RKO (cell line): Measurements from ENCODE around the gene LENG9.

Source experiments
- DNase-seq: peaks from one replicate; pipeline ENCODE4 v3.0.0-alpha.2; 2016; ENCODE audit warnings: low spot score

LENG9 gene

GRCh38 chr19:54421521-54421920 is 42.1 kb downstream of the LENG9 start:
- DNase-seq, result no peak

DNA sequence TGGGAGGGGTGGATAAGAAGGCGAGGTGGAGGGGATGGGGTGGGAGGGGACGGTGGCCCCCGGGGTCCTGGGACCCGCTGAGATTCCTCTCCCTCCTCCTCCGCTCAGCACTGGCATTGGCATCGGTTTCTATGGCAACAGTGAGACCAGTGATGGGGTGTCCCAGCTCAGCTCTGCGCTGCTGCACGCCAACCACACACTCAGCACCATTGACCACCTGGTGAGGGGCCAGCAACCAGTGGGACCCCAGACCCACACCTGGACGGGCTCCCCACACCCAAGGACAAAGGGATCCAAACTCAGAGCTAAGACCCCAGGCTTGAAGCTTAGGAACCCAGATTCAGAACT is 42.4 kb downstream of the LENG9 start:
- no peak for DNase-seq

DNA sequence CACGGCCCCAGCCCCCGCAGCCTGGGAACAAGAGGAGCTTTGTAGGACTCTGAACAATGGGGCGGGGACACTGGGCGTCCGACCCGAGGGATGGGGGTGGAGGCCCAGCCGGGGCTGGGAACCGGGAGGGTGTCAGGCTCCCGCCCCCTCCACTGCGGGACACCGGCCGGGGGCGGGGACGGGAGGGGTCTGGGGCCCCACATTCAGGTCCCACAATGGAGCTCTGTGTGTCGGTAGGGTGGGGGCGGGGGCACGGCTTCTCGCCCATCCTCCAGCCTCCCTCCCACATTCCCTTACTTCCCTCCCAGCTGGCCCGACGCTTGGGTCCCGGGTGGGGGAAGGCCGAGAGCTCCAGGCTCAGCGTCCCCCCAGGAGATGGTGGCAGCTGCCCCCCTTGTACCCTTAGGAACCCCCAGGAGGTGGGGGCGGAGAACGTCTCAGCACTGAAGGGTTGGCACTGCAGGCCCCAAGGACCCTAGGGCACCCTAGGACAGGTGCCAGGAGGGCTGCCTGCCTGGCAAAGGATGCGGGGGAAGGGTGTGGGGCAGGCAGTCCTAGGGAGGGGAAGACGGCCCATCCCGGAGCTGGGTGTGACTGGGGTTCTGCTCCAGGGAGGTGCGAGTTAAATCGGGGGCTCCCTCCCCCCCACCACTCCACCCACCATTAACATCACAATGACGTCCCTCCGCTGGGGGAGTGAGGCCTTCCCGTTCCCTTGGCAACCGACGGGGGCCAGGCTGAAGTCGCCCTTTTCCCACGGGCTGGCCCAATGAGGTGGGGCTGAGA is 43.0 kb downstream of the LENG9 start:
- DNase-seq, result no peak

- DNase-seq, result no peak
Measured at GRCh38 chr19:54420068-54420382, 43.6 kb downstream of the LENG9 start.

DNA sequence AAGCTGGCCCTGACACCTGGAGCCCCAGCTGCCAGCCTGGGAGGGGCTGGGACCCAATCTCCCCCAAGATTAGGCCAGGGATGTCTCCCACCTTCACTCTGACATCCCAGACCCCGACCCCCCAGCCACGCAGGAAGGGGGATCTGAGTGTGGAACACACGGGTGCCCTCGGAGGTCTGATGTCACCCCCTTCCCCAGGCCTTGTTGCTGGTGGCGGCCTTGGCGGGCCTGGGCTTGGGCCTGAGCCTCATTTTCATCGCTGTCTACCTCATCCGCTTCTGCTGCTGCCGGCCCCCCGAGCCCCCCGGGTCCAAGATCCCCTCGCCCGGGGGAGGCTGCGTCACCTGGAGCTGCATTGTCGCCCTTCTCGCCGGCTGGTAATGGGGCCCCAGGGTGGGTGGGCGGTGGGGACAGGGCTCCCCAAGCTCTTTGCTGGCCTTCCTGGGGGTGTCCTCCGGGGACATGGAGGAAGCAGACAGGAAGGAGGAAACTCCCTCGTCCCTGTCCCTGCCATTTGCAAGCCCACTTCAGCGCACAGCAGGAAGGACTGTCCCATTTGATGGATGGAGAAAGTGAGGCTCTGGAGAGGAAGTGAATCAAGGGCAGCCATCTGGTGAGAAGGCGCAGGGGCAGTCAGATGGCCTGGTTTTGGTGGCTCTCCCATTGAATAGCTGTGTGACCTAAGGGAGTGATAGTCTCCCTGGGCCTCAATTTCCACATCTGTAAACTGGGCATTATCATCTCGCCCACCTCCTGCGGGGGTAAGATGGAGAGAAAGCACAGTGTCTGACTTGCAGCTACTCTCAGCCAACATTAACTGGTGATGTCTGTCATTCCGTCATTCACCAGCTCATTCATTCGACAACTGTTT is 44.4 kb downstream of the LENG9 start:
- DNase-seq, result no peak

- no peak for DNase-seq
Measured at GRCh38 chr19:54418030-54418929, 45.3 kb downstream of the LENG9 start.

DNA sequence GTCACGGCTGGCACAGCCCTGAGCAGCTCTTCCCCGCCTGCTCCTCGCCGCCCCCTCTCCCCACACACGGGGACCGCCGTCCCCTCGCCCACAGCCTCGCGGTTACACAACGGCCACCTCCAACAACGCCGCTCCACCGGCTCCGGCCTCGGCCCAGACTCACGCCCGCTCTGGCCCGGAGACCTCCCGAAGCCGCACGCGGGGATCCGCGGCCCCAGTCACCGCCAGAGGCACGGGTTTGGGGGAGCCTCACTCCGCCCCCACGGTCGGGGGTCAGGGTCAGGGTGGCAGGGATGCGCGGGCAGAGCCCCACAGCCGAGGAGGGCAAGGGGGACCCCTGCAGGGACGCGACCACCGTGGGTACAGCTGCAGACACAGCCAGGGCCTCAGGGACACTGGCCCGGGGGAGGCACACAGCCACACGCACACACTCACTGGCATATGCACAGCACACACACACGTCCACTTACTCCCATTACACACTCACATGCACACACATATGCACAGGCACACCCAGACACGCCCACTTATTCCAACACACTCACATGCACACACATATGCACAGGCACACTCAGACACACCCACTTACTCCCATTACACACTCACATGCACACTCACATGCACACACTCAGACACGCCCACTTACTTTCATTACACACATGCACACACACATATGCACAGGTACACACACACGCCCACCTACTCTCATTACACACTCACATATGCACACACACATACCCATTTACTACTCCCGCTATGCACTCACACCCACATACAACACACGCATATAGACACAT is 46.7 kb downstream of the LENG9 start:
- DNase-seq, result no peak

DNA sequence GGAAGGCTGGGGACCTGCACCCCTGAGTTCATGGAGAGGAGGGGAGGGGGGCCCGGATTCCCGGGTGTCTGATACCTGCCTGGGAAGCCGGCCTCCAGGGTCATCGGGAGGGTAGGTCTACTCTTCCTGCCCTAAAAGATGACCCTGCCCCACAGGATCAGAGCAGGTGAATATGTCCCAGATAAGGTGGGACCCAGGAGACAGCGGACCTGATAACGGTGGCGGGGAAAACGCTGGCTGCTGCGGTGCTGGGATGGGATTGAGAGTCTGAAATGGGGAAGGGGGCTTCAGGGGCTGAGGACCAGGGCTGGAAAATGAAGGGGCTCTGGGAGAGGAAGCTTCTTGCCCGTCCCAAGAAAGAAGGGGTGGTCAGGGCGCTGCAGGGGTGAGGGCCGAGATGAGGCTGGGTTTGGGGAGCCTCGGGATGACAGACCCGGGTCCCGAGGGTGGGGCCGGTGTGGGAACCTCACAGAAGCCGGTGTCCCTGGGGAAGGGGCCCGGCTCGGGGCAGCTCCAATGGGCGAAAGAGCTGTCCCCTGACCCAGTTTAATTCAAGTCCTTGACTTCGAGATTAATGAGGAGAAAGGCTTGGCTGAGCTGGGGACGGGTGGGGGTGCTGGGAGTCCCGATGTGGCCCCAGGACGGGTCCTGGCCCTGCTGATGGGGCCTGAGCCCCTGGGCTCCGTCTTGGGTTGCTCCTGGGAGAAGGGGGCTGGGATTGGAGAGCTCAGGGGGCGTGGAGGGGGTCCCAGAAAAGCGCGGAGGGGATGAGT is 47.5 kb downstream of the LENG9 start:
- DNase-seq, result no peak

DNA sequence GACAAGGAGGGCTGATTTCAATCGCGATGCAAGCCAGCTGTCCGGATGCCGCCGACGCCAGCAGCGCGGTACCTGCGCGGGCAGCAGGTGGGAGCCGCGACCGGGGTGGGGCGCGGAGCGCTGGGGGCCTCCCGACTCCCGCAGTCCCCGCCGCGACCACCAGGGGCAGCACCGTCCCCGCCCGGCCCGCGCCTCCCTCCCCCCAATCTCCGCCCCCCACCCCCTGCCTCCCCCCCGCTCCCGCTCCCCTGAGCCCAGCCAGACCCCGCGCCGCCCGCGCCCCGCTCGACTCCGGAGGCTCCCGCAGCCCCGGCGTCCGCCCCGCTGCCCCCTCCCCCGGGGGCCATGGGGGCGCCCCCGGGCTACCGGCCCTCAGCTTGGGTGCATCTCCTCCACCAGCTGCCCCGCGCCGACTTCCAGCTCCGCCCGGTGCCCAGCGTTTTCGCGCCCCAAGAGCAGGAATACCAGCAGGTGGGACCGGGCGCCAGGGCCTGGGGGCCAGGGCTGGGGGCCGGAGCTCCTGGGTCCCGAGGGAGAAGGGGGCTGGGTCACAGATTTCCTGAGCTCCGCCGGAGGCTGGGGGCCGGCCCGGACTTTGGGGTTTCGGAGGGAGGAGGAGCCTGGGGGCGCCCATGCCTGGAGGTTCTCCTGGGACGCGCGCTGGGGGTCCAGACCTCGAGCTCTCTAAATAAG is 48.2 kb downstream of the LENG9 start, which contains the start of gene TTYH1:
TTYH1 (plus strand) TSS at position 257 of the 693 bp plus-strand sequence; CDS start at position 346, 89 bp downstream.
- no peak for DNase-seq

DNA sequence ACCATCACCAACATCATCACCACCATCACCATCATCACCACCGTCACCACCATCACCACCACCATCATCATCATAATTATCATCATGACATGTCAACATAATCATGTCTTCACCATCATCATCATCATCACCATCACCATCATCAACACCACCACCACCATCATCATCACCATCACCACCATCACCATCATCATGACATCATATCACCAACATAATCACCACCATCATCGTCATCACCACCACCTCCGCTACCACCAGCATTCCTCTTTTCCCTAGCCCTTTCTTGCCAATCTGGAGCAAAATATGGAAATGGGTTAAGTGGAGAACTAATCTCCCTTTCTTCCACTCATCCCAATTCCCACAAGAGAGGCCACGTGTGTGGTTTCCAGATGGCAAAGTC is 49.4 kb downstream of the LENG9 start:
- DNase-seq, result no peak

DNA sequence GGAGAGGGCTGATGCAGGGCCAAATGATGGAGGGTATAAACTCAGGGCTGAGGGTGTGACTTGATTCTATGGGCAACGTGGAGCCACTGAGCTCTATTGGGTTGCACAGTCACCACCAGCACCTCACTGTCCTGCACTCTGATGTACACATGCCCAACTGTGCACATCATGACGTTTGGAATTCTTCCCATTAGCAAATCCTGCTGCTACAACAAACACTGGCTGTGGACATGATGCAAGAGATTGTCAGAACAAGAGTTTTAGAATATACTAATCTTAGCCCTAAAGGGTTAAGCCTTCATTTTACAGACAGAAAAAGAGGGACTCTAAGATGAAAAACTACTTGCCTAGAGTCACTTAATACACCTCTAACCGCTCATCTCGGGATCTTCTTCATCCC is 50.7 kb downstream of the LENG9 start:
- no peak for DNase-seq
